GM23338 (cell line): Measurements from ENCODE around the gene REM2. TPM values are rescaled to one million over a fixed set of nuclear protein-coding genes. Genes with fewer than 3 reads are reported as not detected.

ENCODE experiments used
- ATAC-seq: fragments of 200-7000 bp; cut with Tn5 transposase; 3 replicates; pipeline ENCODE4 v1.9.1; 2020
- DNase-seq: peaks from one replicate; pipeline ENCODE4 v3.0.0-alpha.2; 2015; ENCODE audit warnings: low spot score
- H2AFZ ChIP-seq: fragments of 200-600 bp; sonication (generic); 2 replicates; pipeline ENCODE4 v1.8.0; 2016; ENCODE audit warnings: antibody characterized with exemption, mild to moderate bottlenecking, moderate library complexity
- H3F3A ChIP-seq: fragments of 200-600 bp; sonication (generic); replicated peaks from 2 replicates; pipeline ENCODE4 v1.8.0; 2017; ENCODE audit warnings: antibody characterized with exemption, mixed run types, low read depth
- H3K27ac ChIP-seq: fragments of 200-600 bp; sonication (generic); 2 replicates; pipeline ENCODE4 v1.6.1; 2016; ENCODE audit warnings: low read depth
- H3K27me3 ChIP-seq: fragments of 200-600 bp; sonication (generic); 2 replicates; pipeline ENCODE4 v1.8.0; 2016; ENCODE audit warnings: mild to moderate bottlenecking, mixed run types, moderate library complexity; ENCODE audit not compliant: insufficient read depth
- H3K36me3 ChIP-seq: fragments of 200-600 bp; sonication (generic); 2 replicates; pipeline ENCODE4 v1.8.0; 2016; ENCODE audit warnings: mild to moderate bottlenecking; ENCODE audit not compliant: insufficient read depth
- H3K4me1 ChIP-seq: fragments of 200-600 bp; sonication (generic); 2 replicates; pipeline ENCODE4 v1.8.0; 2016; ENCODE audit warnings: mild to moderate bottlenecking, moderate library complexity; ENCODE audit not compliant: insufficient read depth
- H3K4me2 ChIP-seq: fragments of 200-600 bp; sonication (generic); 2 replicates; pipeline ENCODE4 v1.7.1; 2017; ENCODE audit warnings: mixed run types
- H3K4me3 ChIP-seq: fragments of 200-600 bp; sonication (generic); 2 replicates; pipeline ENCODE4 v1.6.1; 2016; ENCODE audit warnings: mixed run types
- H3K79me2 ChIP-seq: fragments of 200-600 bp; sonication (generic); replicated peaks from 2 replicates; pipeline ENCODE4 v1.8.0; 2017; ENCODE audit warnings: mild to moderate bottlenecking; ENCODE audit not compliant: insufficient read depth
- H3K9me2 ChIP-seq: fragments of 200-600 bp; sonication (generic); 2 replicates; pipeline ENCODE4 v1.8.0; 2017; ENCODE audit not compliant: insufficient read depth
- H4K20me1 ChIP-seq: fragments of 200-600 bp; sonication (generic); replicated peaks from 2 replicates; pipeline ENCODE4 v1.8.0; 2017; ENCODE audit warnings: mild to moderate bottlenecking; ENCODE audit not compliant: insufficient read depth
- H3K27ac Mint-ChIP-seq: 2 replicates; pipeline ENCODE4 v1.8.0; 2020; ENCODE audit warnings: inconsistent platforms, mild to moderate bottlenecking, moderate library complexity, mixed read lengths
- H3K27me3 Mint-ChIP-seq: 3 replicates; pipeline ENCODE4 v1.8.0; 2022; ENCODE audit warnings: low read depth, mild to moderate bottlenecking, moderate library complexity, mixed read lengths, inconsistent platforms; ENCODE audit not compliant: insufficient read depth, poor library complexity
- H3K36me3 Mint-ChIP-seq: 3 replicates; pipeline ENCODE4 v1.8.0; 2021; ENCODE audit warnings: low read depth, mild to moderate bottlenecking, inconsistent platforms, moderate library complexity, mixed read lengths
- H3K4me1 Mint-ChIP-seq: 3 replicates; pipeline ENCODE4 v1.8.0; 2020; ENCODE audit warnings: mild to moderate bottlenecking, inconsistent platforms, mixed read lengths
- H3K4me3 Mint-ChIP-seq: 3 replicates; pipeline ENCODE4 v1.8.0; 2021; ENCODE audit warnings: moderate library complexity, mild to moderate bottlenecking, inconsistent platforms, mixed read lengths
- H3K9me3 Mint-ChIP-seq: 3 replicates; pipeline ENCODE4 v1.8.0; 2020; ENCODE audit warnings: moderate library complexity, mild to moderate bottlenecking, inconsistent platforms, mixed read lengths
- CREB1 ChIP-seq: fragments of 250-450 bp; sonication (Bioruptor Pico); IDR thresholded peaks from 2 replicates; pipeline ENCODE4 v1.5.0; 2020; ENCODE audit warnings: low read depth, mild to moderate bottlenecking, moderate library complexity
- CTCF ChIP-seq, 2 experiments: fragments of 200-600 bp in 1 of 2; sonication (generic) in 1 of 2; conservative IDR thresholded peaks; 2 replicates each; pipeline versions ENCODE4 v1.5.1 to v1.6.1; 2016 to 2017; ENCODE audit warnings: antibody characterized with exemption in 2 of 2, low read depth in 2 of 2, mild to moderate bottlenecking in 2 of 2, moderate library complexity in 1 of 2
- ETS1 ChIP-seq: IDR thresholded peaks from 2 replicates; pipeline ENCODE4 v1.6.1; 2016; ENCODE audit warnings: antibody characterized with exemption
- EZH2 ChIP-seq: fragments of 200-600 bp; sonication (generic); IDR thresholded peaks from one replicate; pipeline ENCODE4 v1.8.0; 2017; ENCODE audit warnings: antibody characterized with exemption, mild to moderate bottlenecking, low read depth; ENCODE audit not compliant: unreplicated experiment
- EZH2phosphoT487 ChIP-seq: fragments of 200-600 bp; sonication (generic); IDR thresholded peaks from one replicate; pipeline ENCODE4 v1.8.1; 2018; ENCODE audit warnings: antibody characterized with exemption; ENCODE audit not compliant: unreplicated experiment
- JUNB ChIP-seq: IDR thresholded peaks from one replicate; pipeline ENCODE4 v1.6.1; 2016; ENCODE audit warnings: antibody characterized with exemption; ENCODE audit not compliant: unreplicated experiment
- NANOG ChIP-seq: IDR thresholded peaks from 2 replicates; pipeline ENCODE4 v1.6.1; 2016; ENCODE audit warnings: antibody characterized with exemption, borderline replicate concordance
- POLR2AphosphoS5 ChIP-seq: IDR thresholded peaks from 2 replicates; pipeline ENCODE4 v1.6.1; 2016; ENCODE audit warnings: antibody characterized with exemption, low read depth
- REST ChIP-seq: IDR thresholded peaks from one replicate; pipeline ENCODE4 v1.6.1; 2018; ENCODE audit warnings: antibody characterized with exemption; ENCODE audit not compliant: unreplicated experiment
- STAT1 ChIP-seq: IDR thresholded peaks from one replicate; pipeline ENCODE4 v1.6.1; 2016; ENCODE audit warnings: antibody characterized with exemption; ENCODE audit not compliant: unreplicated experiment
- ZNF114 ChIP-seq: fragments of 250-450 bp; sonication (Bioruptor Pico); IDR thresholded peaks from 2 replicates; pipeline ENCODE4 v1.5.0; 2020; ENCODE audit warnings: mild to moderate bottlenecking, moderate library complexity
- ZNF331 ChIP-seq: fragments of 250-450 bp; sonication (Bioruptor Pico); IDR thresholded peaks from 2 replicates; pipeline ENCODE4 v1.5.0; 2020; ENCODE audit warnings: low read depth, mild to moderate bottlenecking, moderate library complexity
- ZNF462 ChIP-seq: fragments of 250-450 bp; sonication (Bioruptor Pico); IDR thresholded peaks from 2 replicates; pipeline ENCODE4 v1.5.0; 2020; ENCODE audit warnings: mild to moderate bottlenecking, moderate library complexity
- polyA plus RNA-seq: library from polyadenylated mRNA; unstranded; fragments of >200 nt; fragmentation: Nextera tagmentation; extraction: Ambion mirVana; gene quantifications from 2 replicates; pipeline ENCODE4 v1.2.1, GENCODE V29; 2016
- total RNA-seq: library from RNA; depleted of rRNA; stranded (reverse); fragments of >200 nt; shearing (Covaris generic); gene quantifications from 2 replicates; pipeline ENCODE4 v1.2.3, GENCODE V29; 2014

REM2 gene
- total and polyA plus RNA-seq, 2 experiments from 2014 or later = 0.31 to 2.9 TPM

GRCh38 chr14:22887260-22887989 is 4.4 kb downstream of the REM2 start:
- peak overlapping the region; percentile 67 for H3K4me3 ChIP-seq
- H3K79me2 ChIP-seq = no peaks in the 10 kb centered on the region
- peak overlapping the region; percentile 82 for H3K4me2 ChIP-seq
- peak overlapping the region; percentile 71; the same call in 1 of the 2 replicates for H3K27ac ChIP-seq
- no peaks in the 10 kb centered on the region for H3K36me3 ChIP-seq
- Mint-ChIP-seq H3K36me3 (peaks cover 9% of the 10 kb centered on the region; the same call in 2 of the 3 replicates), H3K4me3 (peak overlapping the region; percentile 93), H3K27me3 (peaks cover 29% of the 10 kb centered on the region), H3K4me1 (peaks cover 36% of the 10 kb centered on the region), H3K27ac (peak overlapping the region; percentile 96), H3K9me3 (no peaks in the 10 kb centered on the region; the same call in 2 of the 3 replicates)
- TF ChIP-seq REST = no peak
- no peak for TF ChIP-seq EZH2phosphoT487
- no peak for TF ChIP-seq CREB1 (CRISPR knock-in tag)
- TF ChIP-seq JUNB = no peak
- TF ChIP-seq CTCF (conservative IDR thresholded peaks at IDR 0.05; ENCODE audit: low read depth in 2 of 2) = no peak
- TF ChIP-seq ZNF331 (CRISPR knock-in tag) = no peak
- TF ChIP-seq ZNF462 (CRISPR knock-in tag) = no peak
- no peak for TF ChIP-seq ZNF114 (CRISPR knock-in tag)
- no peak; the same call in 1 of the 2 replicates for TF ChIP-seq POLR2AphosphoS5
- no peak for TF ChIP-seq ETS1
- TF ChIP-seq EZH2 = no peak
- no peak for TF ChIP-seq STAT1
- no peak for TF ChIP-seq NANOG
- H3F3A ChIP-seq = no peaks in the 10 kb centered on the region; the same call in none of the 2 replicates
- H2AFZ ChIP-seq = no peak overlapping the region
- peak; percentile 66 for ATAC-seq
- DNase-seq = peak; percentile 95
- H4K20me1 ChIP-seq = no peaks in the 10 kb centered on the region
- no peaks in the 10 kb centered on the region for H3K9me2 ChIP-seq
- peaks cover 17% of the 10 kb centered on the region for H3K27me3 ChIP-seq
- peaks cover 20% of the 10 kb centered on the region for H3K4me1 ChIP-seq
